ENCODE data around the gene SRCAP. TPM values are rescaled to one million over a fixed set of nuclear protein-coding genes. Genes with fewer than 3 reads are reported as not detected.

The SRCAP gene
- total RNA-seq, 1 experiment from 2014 or later, result 116 TPM

DNA sequence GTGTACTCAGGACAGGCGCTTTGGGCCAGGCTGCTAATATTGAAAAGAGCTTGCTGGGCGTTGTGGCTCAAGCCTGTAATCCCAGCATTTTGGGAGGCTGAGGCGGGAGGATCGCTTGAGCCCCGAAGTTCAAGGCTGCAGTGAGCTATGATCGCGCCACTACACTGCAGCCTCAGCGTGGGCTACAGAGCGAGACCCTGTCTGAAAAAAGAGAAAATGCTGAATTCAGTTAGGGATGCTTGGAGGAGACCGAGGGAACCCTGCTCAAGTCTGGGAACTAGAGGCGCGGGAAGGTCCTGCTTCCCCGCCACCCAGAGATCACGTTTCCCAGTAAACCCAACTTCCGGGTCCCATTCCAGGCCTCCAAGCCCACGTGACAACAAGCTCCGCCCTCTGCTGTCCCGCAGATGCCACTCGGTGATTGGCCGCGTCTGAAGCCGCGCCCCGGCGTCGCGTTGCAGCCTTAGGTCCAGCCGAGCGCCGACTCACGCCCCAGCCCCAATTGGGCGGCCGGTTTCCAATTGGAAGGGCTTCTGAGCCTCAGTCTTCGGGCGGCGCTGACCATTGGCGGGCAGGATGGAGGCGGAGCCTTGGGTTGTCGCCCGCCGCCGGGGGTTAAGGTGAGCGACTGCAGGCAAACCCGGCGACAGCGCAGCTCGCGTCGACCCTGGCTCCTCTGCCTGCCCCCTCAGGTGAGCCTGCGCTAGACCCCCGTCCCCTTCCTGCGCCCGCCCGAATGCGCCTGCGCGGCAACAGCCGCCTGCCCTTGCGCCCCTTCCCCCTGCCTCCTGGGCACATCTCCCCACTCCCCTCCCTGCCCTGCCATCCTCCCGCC is 49.0 kb downstream of the SRCAP start, which contains the start of gene PHKG2:
PHKG2 (plus strand) TSS at position 627 of the 835 bp plus-strand sequence. CDS start 396 bp downstream, outside the sequence.
- ChIA-PET CTCF (no interaction called here), POLR2A (ENCODE audit: unreplicated experiment) (interaction anchor here (0.6 to 1.0 kb wide), 8 partner anchors 8 to 937 kb away, joined by 3 to 11 read pairs (median 4); no protein-coding TSS in a partner anchor)
- no peak for TF ChIP-seq EZH2 (IDR thresholded peaks at IDR 0.05; ENCODE audit: low read depth)
- TF ChIP-seq, protein P1, sequence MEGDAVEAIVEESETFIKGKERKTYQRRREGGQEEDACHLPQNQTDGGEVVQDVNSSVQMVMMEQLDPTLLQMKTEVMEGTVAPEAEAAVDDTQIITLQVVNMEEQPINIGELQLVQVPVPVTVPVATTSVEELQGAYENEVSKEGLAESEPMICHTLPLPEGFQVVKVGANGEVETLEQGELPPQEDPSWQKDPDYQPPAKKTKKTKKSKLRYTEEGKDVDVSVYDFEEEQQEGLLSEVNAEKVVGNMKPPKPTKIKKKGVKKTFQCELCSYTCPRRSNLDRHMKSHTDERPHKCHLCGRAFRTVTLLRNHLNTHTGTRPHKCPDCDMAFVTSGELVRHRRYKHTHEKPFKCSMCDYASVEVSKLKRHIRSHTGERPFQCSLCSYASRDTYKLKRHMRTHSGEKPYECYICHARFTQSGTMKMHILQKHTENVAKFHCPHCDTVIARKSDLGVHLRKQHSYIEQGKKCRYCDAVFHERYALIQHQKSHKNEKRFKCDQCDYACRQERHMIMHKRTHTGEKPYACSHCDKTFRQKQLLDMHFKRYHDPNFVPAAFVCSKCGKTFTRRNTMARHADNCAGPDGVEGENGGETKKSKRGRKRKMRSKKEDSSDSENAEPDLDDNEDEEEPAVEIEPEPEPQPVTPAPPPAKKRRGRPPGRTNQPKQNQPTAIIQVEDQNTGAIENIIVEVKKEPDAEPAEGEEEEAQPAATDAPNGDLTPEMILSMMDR (conservative IDR thresholded peaks at IDR 0.05), result no peak
- Histone ChIP-seq H3K79me2 (ENCODE audit: low read depth) (peaks cover 23% of the 10 kb centered on the region), H3K4me3 (peak within 1 kb of the TSS; percentile 75), H3K4me2 (peak within 1 kb of the TSS; percentile 75), H3K9me3 (ENCODE audit: insufficient read depth, low read depth) (no peaks in the 10 kb centered on the region), H3K4me1 (replicated peaks; ENCODE audit: insufficient read depth) (peaks cover 13% of the 10 kb centered on the region), H3F3A (ENCODE audit: insufficient read depth, low read depth) (peaks cover 51% of the 10 kb centered on the region), H3K36me3 (ENCODE audit: low read depth) (peaks cover 31% of the 10 kb centered on the region), H2AFZ (no peak within 1 kb of the TSS), H3K27ac (peak within 1 kb of the TSS; percentile 53), H3K9me2 (ENCODE audit: insufficient read depth) (no peaks in the 10 kb centered on the region), H4K20me1 (ENCODE audit: insufficient read depth) (no peaks in the 10 kb centered on the region), H3K27me3 (ENCODE audit: insufficient read depth, low read depth) (no peaks in the 10 kb centered on the region)
- peak; percentile 98 to 100 for DNase-seq
- intact Hi-C loops (cut with micrococcal nuclease; ENCODE audit: unreplicated experiment), result loop anchor here (1.0 to 2.0 kb wide), 2 partner anchors 14 to 175 kb away; partner anchors contain the start of genes CFAP119, FBXL19 and RNF40
- BruUV-seq (replicated peaks), result no TSS peak

DNA sequence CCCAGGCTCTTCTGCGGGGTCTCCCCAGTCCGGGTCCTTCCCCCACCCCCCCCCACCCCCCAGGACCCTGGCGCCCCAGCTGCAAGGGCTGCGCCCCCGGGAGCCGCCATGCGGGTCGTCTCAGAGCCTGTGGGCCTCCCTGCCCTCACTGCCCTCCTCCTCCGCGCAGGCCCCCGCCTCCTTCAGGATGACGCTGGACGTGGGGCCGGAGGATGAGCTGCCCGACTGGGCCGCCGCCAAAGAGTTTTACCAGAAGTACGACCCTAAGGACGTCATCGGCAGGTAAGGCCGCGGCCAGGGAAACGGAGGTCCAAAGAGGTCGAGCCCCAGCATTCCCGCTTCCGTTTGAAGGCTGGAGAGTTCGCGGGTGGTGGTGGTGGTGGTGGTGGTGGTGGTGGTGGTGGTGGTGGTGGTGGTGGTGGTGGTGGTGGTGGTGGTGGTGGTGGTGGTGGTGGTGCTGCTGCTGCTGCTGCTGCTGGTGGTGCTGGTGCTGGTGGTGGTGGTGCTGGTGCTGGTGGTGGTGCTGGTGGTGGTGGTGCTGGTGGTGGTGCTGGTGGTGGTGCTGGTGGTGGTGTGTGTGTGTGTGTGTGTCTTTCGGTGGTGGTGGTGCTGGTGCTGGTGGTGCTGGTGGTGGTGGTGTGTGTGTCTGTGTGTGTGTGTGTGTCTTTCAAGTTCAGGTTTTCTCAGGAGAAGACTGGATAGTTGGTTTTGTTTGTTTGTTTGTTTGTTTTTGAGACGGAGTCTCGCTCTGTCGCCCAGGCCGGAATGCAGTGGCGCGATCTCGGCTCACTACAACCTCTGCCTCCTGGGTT is 49.9 kb downstream of the SRCAP start:
- POLR2A ChIA-PET (ENCODE audit: unreplicated experiment), result interaction anchor here (0.6 to 1.0 kb wide), 6 partner anchors 26 to 936 kb away, joined by 3 to 11 read pairs (median 4); no protein-coding TSS in a partner anchor
- Histone ChIP-seq H3K4me3 (peak overlapping the region; percentile 75), H3K4me2 (peak overlapping the region; percentile 73), H3K4me1 (replicated peaks; ENCODE audit: insufficient read depth) (peaks cover 13% of the 10 kb centered on the region), H3K79me2 (ENCODE audit: low read depth) (peaks cover 17% of the 10 kb centered on the region), H4K20me1 (ENCODE audit: insufficient read depth) (no peaks in the 10 kb centered on the region), H3K9me3 (ENCODE audit: insufficient read depth, low read depth) (no peaks in the 10 kb centered on the region), H3K36me3 (ENCODE audit: low read depth) (peaks cover 26% of the 10 kb centered on the region), H3K27ac (no peak overlapping the region), H3K9me2 (ENCODE audit: insufficient read depth) (no peaks in the 10 kb centered on the region), H3K27me3 (ENCODE audit: insufficient read depth, low read depth) (no peaks in the 10 kb centered on the region), H2AFZ (no peak overlapping the region), H3F3A (ENCODE audit: insufficient read depth, low read depth) (peaks cover 45% of the 10 kb centered on the region)
- BruUV-seq (replicated peaks), result no TSS peak
- CTCF ChIA-PET, result no interaction called here
- peak in 1 of 2 experiments; percentile 55 for DNase-seq
- no peak for TF ChIP-seq EZH2 (IDR thresholded peaks at IDR 0.05; ENCODE audit: low read depth)
- TF ChIP-seq, protein P1 (conservative IDR thresholded peaks at IDR 0.05), result no peak
- intact Hi-C loops (cut with micrococcal nuclease; ENCODE audit: unreplicated experiment), result loop anchor here (1.0 to 2.0 kb wide), 2 partner anchors 13 to 174 kb away; partner anchors contain the start of genes CFAP119, FBXL19 and RNF40

DNA sequence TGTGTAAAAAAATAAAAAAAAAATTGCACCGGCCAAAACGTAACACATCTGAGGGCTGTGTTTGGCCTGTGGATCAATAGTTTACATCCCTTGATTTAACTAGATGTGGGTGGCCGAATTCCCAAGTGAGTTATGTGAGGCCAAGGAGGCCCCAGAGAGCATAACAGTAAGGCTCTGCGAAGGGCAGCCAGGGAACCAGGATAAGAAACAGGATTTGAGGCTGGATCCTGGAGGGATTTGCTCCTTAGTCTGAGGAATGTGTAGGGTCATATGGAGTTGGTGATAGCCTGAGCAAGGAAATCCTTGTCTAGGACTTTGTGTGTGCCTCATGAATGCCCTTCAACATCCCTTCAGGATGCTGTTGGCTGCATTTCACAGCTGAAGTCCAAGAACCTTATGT is 51.2 kb downstream of the SRCAP start:
- intact Hi-C loops (cut with micrococcal nuclease; ENCODE audit: unreplicated experiment), result no loop called here
- Histone ChIP-seq H3K9me3 (ENCODE audit: insufficient read depth, low read depth) (no peaks in the 10 kb centered on the region), H3K9me2 (ENCODE audit: insufficient read depth) (no peaks in the 10 kb centered on the region), H3K4me3 (no peak overlapping the region), H2AFZ (no peak overlapping the region), H3K4me1 (replicated peaks; ENCODE audit: insufficient read depth) (peaks cover 13% of the 10 kb centered on the region), H3F3A (ENCODE audit: insufficient read depth, low read depth) (peaks cover 32% of the 10 kb centered on the region), H4K20me1 (ENCODE audit: insufficient read depth) (no peaks in the 10 kb centered on the region), H3K27me3 (ENCODE audit: insufficient read depth, low read depth) (no peaks in the 10 kb centered on the region), H3K4me2 (no peak overlapping the region), H3K79me2 (ENCODE audit: low read depth) (peaks cover 17% of the 10 kb centered on the region), H3K36me3 (ENCODE audit: low read depth) (peaks cover 13% of the 10 kb centered on the region), H3K27ac (no peak overlapping the region)
- ChIA-PET POLR2A (ENCODE audit: unreplicated experiment) (no interaction called here), CTCF (interaction anchor here (0.6 to 0.8 kb wide), 2 partner anchors 320 to 1679 kb away, joined by 3 read pairs; partner anchors contain the start of gene DCTPP1)
- no peak for TF ChIP-seq EZH2 (IDR thresholded peaks at IDR 0.05; ENCODE audit: low read depth)
- TF ChIP-seq, protein P1 (conservative IDR thresholded peaks at IDR 0.05), result no peak
- BruUV-seq (replicated peaks), result TSS peak; percentile 35
- DNase-seq, result no peak

Measured in PC-9 (cell line).